HG03378 (cell line): ENCODE measurements around the gene FANCG.

Experiments used
- ATAC-seq: cut with Tn5 transposase; IDR thresholded peaks from one replicate; pipeline ENCODE4 v1.9.1; 2021; ENCODE audit warnings: mild to moderate bottlenecking, moderate library complexity; ENCODE audit not compliant: unreplicated experiment

Gene FANCG

DNA sequence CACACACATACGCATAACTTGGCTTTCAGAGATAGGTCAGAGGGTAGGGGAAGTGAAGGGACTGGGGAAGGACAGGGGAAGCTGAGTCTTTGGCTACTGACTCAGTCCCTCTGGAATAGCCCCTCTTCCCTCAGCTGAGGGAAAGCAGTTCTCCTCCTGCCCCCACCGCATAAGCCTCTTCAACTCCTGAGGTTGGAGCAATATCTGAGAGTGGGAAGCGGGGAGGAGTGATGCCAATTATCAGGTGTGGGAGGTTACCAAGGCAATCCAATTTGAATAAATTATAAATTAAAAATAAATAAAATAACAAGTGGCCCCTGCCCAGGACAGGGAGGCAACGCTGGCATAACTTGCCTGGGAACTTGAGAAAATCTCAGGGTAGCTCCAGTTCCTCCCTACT, 24.8 kb upstream of the FANCG start:
- ATAC-seq, result no peak

DNA sequence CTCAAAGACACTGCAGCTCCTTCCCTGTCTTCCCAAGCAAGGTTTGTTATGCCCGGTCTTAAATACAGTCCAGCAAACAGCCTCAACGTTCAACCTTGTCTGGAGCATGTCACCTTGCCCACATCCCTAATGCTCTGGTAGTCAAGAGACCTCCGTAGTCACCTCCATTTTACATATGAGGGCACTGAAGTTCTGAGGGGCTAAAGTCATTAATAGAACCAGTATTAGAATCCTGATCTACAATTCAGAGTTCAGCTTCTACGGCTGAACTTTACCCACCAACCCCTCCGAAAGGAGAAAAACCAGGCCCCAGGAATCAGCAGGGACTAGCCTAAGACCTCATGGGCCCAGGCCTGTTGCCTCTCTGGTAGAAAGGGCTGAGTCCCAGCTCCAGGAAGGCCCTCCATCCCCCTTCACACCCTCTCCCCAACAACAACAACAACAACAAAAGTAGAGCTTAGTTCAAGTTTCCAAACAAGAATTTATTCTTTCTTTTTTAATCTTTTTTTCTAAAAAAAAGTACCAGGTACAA, 24.0 kb upstream of the FANCG start:
- no peak for ATAC-seq

DNA sequence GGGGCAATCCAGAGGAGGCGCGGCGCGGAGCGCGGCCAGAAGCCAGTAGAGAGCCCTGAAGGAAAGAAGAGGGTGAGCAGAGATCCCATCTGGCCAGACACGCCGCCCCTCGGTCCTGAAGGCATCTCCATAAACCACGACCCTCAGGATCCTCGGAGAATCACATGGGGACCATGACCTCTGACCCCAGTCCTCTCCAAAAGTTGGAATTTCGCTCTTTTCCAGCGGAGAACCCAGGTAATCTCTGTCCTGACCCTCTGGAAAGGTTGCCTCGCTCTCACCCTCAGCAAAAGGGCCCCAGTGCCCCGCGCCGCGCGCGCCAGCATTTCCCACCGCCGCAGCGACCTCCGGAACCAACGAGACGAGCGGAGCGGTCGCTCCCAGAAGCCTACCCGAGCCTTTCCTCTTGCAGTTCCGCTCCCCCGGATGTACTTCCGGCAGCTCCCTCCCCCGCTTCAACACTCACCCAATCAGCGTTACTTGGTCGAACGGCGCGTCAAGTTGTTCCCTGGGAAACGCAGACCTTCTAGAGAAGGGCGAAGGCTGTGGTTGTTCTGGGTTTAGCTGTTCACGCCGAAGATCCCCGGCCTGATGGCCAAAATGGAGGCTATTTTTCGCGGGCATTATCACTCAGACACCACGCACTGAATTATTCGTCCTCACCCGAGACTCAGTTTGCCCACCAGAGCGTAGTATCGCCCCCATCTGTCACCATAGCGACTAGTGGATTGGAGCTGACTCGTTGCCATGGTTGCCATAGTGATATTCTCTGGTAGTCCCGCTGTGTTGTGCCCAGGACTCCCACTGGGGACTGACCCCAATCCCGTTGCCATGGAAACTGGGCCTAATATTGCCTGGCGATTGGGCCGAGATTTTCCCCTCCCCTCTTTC, 23.3 kb upstream of the FANCG start, which contains the start of gene STOML2:
STOML2 (minus strand) TSS at position 363 of the 891 bp plus-strand sequence; CDS start at position 326, 37 bp downstream.
- ATAC-seq, result peak; percentile 86

DNA sequence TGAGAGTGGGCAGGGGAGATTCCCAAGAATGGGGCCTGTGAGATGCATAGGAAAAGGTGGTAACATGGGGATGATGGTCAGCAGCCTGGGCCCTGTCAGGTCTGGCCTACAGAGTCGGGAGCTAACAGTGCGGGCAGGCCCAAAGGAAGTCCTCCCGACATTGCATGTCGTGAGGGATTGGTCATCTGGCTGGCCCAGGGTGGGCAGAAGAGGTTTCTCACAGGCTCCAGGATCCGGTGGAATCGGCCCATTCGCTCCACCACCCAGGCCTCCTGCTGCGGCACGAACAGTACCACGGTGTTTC, 22.7 kb upstream of the FANCG start:
- peak; percentile 12 for ATAC-seq

DNA sequence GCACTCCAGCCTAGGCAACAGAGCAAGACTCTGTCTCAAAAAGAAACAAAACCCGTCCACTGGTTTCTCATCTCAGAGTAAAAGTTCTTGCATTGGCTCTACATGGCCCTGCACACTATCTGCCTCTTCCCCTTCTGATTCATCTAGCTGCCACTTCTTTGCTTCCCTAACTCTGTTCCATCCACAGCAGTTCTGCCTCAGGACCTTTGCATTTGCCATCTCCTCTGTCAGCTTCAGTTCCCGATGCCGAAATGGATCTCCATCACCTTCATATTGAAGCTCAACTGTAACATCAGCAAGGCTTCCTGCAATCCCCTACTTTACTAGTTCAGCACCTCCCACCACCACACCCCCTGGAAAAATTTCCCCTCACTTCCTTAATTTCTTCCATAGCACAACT, 17.8 kb upstream of the FANCG start:
- ATAC-seq, result no peak

DNA sequence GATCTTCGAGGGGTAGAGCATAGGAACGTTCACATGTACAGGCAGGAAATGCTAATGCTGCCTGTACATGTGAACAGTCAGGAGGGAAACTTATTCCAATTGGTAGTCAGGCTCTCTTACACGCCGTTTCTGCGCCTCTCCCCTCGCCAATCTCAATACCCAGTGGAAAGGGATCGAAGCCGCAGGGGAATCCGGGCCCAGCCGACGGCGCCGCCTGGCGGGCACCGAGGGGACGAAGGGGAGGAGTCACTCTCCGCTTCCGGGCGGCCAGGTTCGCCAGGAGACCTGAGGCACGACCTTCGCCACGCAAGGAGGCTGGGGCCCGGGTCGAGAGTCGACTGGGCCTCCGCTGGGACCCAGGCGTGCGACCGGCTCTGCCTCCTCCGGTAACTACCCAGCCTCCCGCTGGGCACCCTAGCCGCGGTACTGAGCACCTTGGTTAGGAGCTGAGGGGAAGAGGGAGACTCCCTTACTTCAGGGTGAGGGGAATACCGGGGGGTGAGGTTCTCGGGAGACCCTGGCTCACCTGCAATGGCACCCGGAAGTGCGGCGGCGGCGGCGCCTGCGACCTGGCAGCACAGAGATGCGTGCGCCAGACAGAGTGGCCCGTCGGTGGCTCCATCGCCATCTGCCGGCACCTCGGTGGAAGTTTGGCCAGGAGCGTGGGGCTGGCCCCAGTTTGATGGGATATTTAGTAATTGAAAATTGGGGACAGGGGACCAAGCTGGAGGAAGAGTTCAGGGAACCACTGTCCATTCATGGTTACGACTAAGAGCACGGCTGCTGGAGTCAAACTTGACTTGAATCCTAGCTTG, 16.5 kb upstream of the FANCG start, which contains the start of gene PIGO:
PIGO (minus strand) TSS at position 557 of the 815 bp plus-strand sequence. CDS start 1,026 bp downstream, outside the sequence.
- peak; percentile 75 for ATAC-seq

DNA sequence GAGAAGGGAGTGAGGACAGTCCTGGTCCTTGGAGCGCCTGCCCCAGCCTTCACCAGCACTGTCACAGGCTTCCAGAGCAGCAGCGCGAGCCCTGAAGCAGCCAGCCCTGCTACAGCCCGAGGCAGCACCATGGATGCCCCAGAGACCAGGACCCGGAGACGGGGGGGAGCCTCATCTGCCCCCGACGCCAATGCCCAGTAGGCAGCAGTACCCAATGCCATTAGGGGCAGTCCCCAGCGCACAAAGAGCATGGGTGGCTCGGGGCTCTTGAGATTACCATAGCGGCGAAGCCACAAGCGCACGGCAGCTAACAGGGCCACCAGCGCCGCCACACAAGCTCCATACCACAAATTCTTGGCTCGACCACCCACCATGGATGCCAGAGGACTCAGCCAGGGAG, 11.8 kb upstream of the FANCG start:
- no peak for ATAC-seq

DNA sequence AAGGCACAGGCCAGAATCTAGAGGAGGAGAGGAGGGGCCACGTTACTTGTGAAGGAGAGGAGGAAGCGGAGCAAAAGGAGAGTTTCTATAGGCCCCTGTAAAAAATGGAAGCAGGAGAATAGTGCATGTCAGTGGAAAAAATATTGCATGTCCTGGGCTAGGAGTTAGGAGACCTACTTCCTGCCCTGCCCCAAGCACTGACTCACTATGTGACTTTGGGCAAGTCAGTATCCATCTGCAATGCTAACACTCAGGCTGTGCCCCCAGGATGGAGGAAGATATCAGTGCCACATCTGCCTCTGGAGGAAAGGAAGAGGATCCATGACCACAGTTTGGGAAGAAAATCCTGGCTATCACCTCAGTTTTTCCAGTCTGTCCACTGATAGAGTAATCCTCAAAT, 9.7 kb upstream of the FANCG start:
- no peak for ATAC-seq

DNA sequence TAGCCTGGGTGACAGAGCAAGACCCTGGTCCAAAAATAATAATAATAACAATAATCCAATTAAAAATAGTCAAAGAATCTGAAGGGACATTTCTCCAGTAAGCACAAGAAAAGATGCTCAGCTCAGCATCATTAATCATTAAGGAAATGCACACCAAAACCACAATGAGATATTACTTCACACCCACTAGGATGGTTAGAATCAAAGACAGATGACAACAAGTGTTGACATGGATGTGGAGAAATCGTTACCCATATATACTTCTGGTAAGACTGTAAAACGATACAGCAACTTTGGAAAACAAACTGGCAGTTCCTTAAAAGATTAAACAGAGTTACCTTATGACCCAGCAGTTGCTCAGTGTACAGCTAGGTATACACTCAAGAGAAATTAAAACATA, 5.3 kb upstream of the FANCG start:
- no peak for ATAC-seq

DNA sequence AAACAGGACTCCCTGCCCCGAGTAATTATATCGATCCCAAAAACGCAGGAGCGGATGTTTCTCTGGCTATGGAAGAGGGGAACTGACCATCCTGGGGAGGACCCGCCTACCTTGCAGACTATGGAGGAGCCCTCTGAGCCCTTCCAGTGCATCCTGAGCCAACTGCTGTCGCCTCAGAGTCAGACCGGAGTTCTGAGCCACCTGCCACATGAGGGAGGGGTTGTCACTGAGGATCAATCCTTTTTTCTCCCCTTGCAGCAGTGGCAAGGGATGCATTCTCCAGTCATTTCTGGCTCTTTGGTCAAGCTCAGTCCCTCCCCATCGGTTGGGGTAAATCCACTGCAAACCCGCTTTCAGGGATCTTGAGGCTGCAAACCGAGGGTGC, 709 bp downstream of the FANCG start:
- ATAC-seq, result no peak

DNA sequence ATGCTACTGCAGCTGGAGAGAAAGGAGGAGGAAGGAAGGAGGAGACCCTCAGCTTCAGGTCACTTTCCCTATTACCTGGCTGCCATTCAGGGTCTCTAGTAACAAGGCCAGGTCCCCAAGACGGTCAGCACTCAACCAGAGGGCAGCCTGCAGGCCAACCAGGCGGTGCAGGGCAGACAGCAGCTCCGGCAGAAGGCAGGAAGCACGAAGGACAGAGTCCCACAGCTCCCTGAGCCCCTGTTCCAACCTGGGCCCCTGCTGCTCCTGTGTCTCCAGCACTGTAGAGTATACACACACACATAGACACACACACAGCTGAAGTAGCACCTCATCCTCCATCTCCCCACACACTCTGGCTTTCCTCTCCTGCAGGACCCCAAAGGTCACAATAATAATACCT, 1.7 kb downstream of the FANCG start:
- no peak for ATAC-seq

DNA sequence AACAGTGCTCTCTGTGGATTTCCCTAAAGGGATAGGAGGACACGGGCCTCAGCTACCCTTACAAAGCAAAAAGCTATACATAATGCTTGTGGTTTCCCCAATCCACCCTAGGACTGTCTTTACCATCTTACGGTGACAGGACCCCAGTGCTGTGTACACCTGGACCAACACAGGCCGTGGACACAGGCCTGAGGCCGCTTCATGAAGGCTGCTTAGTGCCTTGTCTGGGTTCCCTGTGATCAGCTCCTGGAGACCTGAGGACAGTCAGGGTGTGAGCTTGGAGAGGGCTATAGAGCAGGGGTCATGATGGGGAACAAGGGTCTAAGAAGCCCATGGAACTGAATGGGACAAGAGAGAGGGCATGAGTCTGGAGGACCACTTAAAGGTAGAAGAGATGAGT, 2.9 kb downstream of the FANCG start:
- ATAC-seq, result no peak

DNA sequence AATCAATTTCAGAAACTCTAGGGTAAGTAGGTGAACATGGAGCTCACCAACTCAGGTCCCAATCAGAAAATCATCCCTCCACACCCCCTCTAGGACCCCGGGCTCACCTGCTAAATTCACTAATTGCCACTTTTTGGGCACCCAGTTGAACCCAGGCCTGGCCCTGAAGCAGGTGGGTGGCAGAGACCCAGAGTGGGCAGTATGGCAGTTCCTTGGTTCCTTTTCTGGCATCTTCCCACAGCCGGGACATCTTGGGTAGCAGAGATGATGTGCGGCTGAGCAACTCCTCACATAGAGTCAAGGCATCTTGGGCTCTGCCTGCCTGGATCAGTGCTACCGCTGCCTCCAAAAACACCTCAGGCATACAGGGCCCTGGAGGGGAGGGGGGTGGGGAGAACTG, 4.4 kb downstream of the FANCG start:
- no peak for ATAC-seq

DNA sequence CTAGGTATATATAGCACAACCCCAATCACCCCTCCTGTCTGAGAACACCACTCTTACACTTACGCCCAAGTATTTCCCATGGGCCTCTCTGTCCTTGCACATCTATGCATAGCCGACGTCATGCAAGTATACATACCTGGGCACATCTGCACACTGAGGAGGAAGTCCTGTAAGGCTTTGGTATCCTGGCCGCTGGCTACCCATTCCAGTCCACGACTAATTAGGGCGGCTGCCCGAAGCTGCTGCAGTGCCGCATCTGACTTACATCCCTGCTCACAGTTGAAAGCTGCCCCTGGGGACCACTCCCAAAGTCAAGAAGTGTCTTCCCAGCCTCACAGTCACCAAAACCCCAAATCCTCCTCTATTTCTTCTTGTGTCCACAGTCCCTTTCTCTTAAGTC, 5.0 kb downstream of the FANCG start:
- ATAC-seq, result no peak

DNA sequence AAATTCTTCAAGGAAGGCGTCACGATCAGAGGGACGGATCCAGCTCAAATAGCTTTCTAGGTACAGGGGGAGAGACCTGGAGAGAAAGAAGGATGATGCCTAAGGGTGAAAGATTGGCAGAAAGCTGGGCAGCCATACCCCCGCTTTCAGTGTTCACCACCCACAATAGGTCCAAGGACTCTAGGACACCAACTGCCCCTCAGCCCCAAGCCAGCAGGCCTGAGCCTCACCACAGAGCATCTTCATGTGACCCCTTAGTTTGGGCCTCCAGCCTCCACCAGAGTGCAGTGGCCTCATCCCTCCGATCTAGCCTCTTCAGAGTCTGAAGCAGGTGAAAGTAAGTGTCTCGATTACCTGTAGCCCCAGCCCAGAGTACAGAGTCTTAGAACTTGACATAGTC, 5.6 kb downstream of the FANCG start:
- no peak for ATAC-seq

DNA sequence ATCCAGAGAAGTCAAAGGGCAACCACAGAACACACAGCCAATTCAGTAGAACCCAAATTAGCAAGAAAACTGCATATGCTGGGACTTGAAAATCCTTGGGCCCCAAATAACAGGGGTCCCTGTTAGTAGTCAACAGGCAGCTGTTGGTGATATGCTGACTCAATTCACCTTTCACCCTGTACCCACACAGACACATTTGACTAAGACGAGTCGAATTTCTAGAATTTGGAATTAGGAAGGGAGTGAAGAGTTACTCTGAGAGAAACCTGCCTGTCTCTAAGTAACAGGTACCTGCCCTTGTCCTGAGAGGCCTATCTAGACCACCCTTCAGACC, 6.5 kb downstream of the FANCG start:
- no peak for ATAC-seq

DNA sequence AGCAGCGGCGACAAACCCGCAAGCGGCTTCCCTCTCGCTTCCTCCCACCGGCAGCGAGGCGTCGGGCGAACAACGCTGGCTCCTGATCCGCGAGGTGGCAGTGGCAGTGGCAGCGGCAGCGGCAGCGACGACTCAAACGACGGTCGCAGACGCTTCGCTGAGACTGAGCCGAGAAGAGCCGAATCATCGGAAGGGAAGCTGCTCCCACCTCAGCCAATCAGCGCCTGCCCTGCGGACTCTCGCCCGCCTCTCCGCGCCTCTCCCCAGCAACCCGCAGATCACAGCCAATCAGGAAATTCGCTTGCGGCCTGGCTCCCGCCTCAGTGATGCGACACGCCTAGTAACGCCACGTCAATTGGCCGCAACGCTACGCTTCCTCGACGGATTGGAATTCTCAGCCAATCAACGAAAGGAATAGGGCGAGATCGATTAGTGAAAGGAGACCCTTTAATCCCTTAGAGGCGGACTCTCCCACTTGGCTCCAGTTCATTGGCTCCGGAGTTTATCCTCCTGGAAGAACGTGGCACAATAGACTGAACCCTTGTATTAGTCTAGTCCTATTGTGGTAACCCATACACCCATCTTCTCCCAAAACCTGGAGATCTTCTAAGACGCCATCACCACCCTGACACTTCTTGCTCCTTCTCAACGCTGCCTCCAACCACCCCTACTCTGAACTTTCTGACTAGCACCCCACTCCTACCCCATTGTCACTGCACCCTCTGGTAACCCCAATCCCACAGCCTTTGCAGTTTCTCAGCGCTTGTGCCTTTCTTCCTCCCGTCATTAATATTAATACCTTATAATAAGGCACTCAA, 7.1 kb downstream of the FANCG start, which contains the start of gene VCP:
VCP (minus strand) TSS at position 165 of the 818 bp plus-strand sequence. CDS start 272 bp downstream, outside the sequence.
- peak; percentile 88 for ATAC-seq

DNA sequence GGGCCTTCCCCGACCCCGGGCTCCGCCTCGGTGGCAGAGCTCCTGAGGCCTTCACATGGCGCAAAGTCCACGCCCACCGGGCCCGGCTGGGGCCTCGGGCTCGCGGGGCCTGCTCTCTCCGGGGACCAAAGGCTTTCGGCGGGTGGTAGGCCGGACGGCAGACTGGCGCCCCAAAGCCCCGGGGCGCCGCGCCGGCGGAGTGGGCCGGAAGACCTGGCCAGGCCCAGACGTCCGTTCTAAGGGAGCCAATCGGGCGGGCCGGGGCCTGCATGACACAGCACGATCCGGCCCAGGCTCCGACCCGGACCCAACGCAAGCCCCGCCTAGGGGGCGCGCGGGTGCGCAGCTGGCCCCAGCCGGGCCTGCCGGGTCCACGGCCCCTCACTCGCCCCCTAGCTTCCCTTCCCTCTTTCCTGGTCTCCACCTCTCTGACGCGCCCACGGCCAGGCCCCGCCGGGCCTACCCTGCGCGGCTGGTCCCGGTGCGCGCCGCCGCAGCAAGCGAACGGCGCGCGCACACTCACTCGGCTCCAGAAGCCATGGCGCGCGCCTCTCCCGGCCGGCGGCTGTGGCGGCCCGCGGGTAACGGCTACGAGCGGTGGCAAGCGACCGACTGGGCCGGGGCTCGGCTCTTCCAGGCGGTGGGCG, 7.8 kb downstream of the FANCG start:
- peak; percentile 38 for ATAC-seq

DNA sequence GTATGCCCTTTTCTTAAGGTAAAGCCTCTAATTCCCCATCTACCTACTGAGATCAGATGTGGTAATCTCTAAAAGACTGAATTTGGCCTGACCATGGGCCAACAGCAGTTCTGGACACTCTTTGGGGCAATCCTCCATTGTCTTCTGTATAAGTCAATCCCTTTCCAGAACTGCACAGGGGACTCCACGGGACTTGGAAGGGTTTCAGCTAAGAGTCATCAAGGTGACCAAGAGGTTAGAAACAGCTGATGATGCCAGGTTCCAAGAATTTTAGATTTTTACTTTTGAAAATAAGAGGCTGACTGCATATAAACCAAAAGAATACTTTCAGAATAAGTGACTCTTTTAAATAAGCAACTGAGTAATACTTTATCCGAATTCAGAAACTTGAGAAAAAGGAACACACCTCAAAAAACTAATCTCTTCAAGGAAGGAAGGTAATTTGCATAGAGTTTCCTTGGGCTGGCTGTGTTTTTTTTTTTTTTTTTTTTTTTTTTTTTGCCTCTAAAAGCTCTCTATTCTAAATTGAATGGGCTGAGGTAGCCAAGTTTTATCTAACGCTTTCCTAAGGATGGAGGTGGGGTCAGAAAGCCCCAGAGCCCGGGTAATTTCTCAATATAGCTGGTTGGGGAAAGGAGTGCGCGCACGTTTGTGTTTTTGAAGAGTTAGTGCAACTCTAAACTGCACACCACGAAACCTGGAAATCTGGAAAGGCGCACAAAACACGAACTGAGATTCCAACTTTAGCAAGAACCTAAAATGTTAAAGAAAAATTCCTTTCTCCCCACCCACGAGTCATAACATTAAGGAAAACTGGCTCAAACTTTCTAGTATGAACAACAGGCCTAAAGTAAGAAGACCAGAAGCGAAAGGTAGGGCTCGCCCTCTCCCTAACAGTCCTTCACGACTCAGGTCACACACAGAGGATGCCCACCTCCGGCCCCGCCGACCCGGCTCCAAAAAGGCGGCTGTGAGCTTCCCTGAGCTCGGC, 8.6 kb downstream of the FANCG start:
- ATAC-seq, result no peak
